Testis (tissue), 2 donors: Measurements from ENCODE around the gene ADAMTSL5.

Source experiments
- POLR2A ChIP-seq: fragments of 450-650 bp; IDR thresholded peaks from one replicate; pipeline ENCODE4 v1.6.1; 2017; ENCODE audit warnings: antibody characterized with exemption, mild to moderate bottlenecking, moderate library complexity
- TF ChIP-seq, protein P1 (sequence below), 3 experiments: fragments of 450-650 bp in 2 of 3; fragments of 200-600 bp in 1 of 3; sonication (generic) in 1 of 3; IDR thresholded peaks; one replicate each; pipeline ENCODE4 v1.5.1; 2016 to 2019; ENCODE audit warnings: antibody characterized with exemption in 3 of 3, mild to moderate bottlenecking in 2 of 3, moderate library complexity in 1 of 3

DNA sequence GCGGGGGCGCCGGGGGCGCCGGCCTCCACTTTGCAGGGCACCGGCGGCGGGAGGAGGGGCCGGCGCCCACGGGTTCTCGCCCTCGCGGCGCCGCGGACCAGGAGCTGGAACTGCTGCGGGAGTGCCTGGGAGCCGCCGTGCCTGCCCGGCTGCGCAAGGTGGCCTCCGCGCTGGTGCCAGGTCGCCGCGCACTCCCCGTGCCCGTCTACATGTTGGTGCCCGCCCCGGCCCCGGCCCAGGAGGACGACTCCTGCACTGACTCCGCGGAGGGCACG, 45.7 kb downstream of the ADAMTSL5 start:
- TF ChIP-seq, protein P1, sequence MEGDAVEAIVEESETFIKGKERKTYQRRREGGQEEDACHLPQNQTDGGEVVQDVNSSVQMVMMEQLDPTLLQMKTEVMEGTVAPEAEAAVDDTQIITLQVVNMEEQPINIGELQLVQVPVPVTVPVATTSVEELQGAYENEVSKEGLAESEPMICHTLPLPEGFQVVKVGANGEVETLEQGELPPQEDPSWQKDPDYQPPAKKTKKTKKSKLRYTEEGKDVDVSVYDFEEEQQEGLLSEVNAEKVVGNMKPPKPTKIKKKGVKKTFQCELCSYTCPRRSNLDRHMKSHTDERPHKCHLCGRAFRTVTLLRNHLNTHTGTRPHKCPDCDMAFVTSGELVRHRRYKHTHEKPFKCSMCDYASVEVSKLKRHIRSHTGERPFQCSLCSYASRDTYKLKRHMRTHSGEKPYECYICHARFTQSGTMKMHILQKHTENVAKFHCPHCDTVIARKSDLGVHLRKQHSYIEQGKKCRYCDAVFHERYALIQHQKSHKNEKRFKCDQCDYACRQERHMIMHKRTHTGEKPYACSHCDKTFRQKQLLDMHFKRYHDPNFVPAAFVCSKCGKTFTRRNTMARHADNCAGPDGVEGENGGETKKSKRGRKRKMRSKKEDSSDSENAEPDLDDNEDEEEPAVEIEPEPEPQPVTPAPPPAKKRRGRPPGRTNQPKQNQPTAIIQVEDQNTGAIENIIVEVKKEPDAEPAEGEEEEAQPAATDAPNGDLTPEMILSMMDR (IDR thresholded peaks at IDR 0.05) = no peak
- TF ChIP-seq POLR2A = no peak
